ENCODE data around the gene SLCO3A1. TPM values are rescaled to one million over a fixed set of nuclear protein-coding genes. Genes with fewer than 3 reads are reported as not detected.

Gene SLCO3A1
- total RNA-seq, 3 donors from 2014 or later: 13.4 to 23.8 (median 14.3) TPM

DNA sequence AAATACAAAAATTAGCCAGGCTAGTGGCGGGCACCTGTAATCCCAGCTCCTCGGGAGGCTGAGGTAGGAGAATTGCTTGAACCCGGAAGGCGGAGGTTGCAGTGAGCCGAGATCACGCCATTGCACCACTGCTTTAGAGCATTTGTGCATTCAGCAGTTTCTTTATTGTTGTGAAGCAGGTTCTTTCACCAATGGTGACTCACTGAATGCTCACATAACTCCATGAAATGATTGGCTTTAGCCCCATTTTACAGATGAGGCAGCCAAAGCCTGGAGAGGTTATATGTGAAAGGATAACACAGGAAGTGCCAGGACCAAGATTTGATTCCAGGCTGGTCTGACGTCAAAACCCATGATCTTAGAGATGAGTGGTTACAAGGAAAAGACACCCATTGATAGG lies 195.2 kb downstream of the SLCO3A1 start:
- intact Hi-C loops (cut with DNase I, micrococcal nuclease): no loop called here
- ATAC-seq: no peak
- TF ChIP-seq, protein P1, sequence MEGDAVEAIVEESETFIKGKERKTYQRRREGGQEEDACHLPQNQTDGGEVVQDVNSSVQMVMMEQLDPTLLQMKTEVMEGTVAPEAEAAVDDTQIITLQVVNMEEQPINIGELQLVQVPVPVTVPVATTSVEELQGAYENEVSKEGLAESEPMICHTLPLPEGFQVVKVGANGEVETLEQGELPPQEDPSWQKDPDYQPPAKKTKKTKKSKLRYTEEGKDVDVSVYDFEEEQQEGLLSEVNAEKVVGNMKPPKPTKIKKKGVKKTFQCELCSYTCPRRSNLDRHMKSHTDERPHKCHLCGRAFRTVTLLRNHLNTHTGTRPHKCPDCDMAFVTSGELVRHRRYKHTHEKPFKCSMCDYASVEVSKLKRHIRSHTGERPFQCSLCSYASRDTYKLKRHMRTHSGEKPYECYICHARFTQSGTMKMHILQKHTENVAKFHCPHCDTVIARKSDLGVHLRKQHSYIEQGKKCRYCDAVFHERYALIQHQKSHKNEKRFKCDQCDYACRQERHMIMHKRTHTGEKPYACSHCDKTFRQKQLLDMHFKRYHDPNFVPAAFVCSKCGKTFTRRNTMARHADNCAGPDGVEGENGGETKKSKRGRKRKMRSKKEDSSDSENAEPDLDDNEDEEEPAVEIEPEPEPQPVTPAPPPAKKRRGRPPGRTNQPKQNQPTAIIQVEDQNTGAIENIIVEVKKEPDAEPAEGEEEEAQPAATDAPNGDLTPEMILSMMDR (IDR thresholded peaks at IDR 0.05): no peak
- no peaks in the 10 kb centered on the region for H3K9me3 ChIP-seq
- no peaks in the 10 kb centered on the region for H3K36me3 ChIP-seq (ENCODE audit: low read depth)
- no peak for DNase-seq
- H3K4me1 ChIP-seq (ENCODE audit: low read depth): no peaks in the 10 kb centered on the region
- no peak overlapping the region for H3K4me3 ChIP-seq

DNA sequence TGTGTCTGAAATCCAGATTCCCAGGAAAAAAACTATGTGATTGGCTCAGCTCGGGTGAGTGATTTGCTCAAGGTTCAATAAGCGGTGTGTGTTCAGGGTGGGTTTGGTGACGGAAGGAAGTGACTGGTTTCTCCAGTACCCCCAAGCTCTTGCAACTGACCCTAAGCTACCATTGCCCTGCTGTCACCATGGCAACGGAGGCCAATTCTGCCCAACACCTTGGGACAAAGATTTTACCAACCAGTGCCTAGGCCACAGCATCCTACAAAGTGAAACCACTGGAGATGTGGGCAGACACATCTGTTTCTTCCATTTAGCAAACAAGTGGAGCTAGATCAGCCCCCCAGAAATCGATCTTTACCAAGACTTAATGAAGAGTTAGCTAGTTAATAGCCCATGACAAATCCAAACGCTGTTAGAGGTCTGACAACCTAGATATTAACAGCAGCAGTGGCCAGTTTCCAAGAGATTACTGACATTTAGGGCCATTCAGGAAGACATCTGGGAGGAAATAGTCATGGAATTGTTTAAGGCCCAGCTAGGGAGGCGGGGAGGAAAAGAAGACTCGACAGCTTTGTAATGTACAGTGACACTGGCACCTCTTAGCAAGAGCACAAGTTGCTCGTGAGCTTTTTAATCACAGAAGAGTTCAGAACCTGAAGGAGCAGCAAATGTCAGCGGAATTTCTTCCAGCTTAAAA lies 195.9 kb downstream of the SLCO3A1 start:
- TF ChIP-seq, protein P1 (IDR thresholded peaks at IDR 0.05): no peak
- Histone ChIP-seq H3K4me1 (ENCODE audit: low read depth) (no peaks in the 10 kb centered on the region), H3K36me3 (ENCODE audit: low read depth) (no peaks in the 10 kb centered on the region), H3K4me3 (no peak overlapping the region), H3K9me3 (no peaks in the 10 kb centered on the region)
- no peak for DNase-seq
- intact Hi-C loops (cut with DNase I, micrococcal nuclease): no loop called here
- ATAC-seq: no peak

DNA sequence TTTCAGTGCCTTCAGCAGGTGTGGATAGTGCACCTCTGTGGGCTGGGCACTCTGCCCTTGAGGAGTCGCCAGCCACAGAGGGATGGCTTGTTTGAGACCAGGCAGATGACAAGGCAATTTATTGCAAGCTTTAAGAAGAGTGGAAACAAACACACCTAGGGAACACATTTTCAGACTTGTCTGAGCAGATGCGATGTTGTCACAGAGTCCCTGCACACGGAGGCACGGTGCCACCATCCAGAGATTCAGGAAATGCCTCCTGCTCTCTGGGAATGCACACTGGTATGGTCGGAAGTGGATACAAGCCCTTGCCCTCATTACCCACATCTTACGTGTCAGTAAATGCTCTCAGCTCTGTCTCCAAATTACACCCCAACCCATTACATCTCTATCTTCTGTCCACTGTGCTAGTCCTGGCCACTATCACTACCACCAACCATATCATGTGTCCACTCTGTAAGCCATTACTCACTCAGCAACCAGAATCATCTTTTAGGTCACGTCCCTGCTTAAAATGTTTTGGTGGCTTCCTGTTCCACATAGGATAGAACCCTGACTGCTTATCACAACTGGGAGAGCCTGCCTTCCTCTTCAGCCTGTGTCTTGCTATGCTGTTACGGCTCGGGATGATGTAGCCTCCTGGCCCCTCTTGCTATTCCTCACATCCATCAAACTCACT lies 196.9 kb downstream of the SLCO3A1 start:
- Histone ChIP-seq H3K4me1 (ENCODE audit: low read depth) (no peaks in the 10 kb centered on the region), H3K9me3 (no peaks in the 10 kb centered on the region), H3K4me3 (no peak overlapping the region), H3K36me3 (ENCODE audit: low read depth) (no peaks in the 10 kb centered on the region)
- TF ChIP-seq, protein P1 (IDR thresholded peaks at IDR 0.05): no peak
- intact Hi-C loops (cut with DNase I, micrococcal nuclease): no loop called here
- ATAC-seq: no peak
- DNase-seq: no peak

DNA sequence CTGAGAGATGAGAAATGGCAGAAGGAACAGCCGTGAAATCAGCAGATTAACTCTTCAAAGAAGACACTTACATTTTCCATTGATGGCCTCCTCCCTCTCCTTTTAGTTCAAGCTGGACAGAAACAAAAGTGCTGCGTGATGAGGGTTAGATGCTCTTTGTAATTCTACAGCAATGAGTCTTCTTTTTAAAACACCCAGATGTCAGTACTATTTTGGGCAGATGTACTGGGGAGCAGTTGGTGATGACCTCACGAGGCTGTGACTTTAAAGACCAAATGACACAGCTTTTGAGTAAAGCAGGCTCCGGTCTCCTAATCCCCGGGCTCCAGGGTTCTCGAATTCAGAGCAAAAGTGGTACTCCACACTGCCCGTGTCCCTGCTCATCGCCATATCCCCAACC lies 198.2 kb downstream of the SLCO3A1 start:
- intact Hi-C loops (cut with DNase I, micrococcal nuclease): no loop called here

DNA sequence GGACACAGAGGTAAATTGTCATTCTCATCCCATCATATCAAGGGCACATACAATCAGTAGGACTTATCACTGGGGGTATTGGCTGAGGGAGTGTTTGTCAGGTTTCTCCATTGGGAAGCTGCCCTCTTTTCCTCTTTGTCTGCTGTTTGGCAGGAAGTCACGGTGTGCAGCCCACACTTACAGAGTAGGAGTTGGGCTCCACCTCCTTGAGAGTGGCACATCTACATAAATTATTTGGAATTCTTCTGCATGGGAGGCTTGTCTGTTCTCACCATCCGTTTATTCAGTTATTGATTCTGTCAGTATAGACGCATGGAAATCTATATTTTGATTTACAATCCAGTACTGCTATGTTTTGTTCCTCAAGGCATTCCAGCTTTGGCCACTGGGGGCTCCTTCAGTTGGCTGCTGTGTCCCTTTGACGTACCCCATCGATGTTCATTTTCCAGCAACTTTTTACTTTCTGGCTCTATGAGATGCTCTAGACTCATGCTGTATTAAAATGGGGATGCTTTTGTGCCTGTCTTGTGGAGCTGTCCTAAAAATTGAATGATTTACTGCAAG lies 200.3 kb downstream of the SLCO3A1 start:
- H3K36me3 ChIP-seq (ENCODE audit: low read depth): no peaks in the 10 kb centered on the region

More for the DNA sequence above, 198.2 kb downstream of the SLCO3A1 start:
- no peak for ATAC-seq
- DNase-seq: no peak
- H3K4me3 ChIP-seq: no peak overlapping the region
- no peaks in the 10 kb centered on the region for H3K4me1 ChIP-seq (ENCODE audit: low read depth)
- H3K36me3 ChIP-seq (ENCODE audit: low read depth): no peaks in the 10 kb centered on the region
- no peaks in the 10 kb centered on the region for H3K9me3 ChIP-seq
- TF ChIP-seq, protein P1 (IDR thresholded peaks at IDR 0.05): no peak

More for the DNA sequence above, 200.3 kb downstream of the SLCO3A1 start:
- Histone ChIP-seq H3K4me3 (no peak overlapping the region), H3K4me1 (ENCODE audit: low read depth) (no peaks in the 10 kb centered on the region), H3K9me3 (no peaks in the 10 kb centered on the region)
- DNase-seq (no peak), ATAC-seq (no peak)
- TF ChIP-seq, protein P1 (IDR thresholded peaks at IDR 0.05): no peak
- intact Hi-C loops (cut with DNase I, micrococcal nuclease): no loop called here

Data from mucosa of descending colon (tissue), 3 donors.